MV-4-11 (cell line): Measurements from ENCODE around the gene INSM2.
A peak's percentile ranks its signal among the peaks of the same experiment; 100 is the strongest.

Source experiments
- DNase-seq: peaks from one replicate; lab custom pipeline; 2025; lab: John Stamatoyannopoulos, UW

INSM2 gene

GRCh38 chr14:35533357-35534207, at the start of gene INSM2:
Gene INSM2 (plus strand): TSS chr14:35534164. CDS start chr14:35534253, 89 bp downstream.
- DNase-seq = no peak

- DNase-seq = no peak
Observed at GRCh38 chr14:35492569-35493014, 41.4 kb upstream of the INSM2 start.

GRCh38 chr14:35495278-35495677, 38.7 kb upstream of the INSM2 start:
- no peak for DNase-seq

- no peak for DNase-seq
Observed at GRCh38 chr14:35499180-35499579, 34.8 kb upstream of the INSM2 start.

- no peak for DNase-seq
Observed at GRCh38 chr14:35503646-35504045, 30.3 kb upstream of the INSM2 start.

- no peak for DNase-seq
Observed at GRCh38 chr14:35504260-35504659, 29.7 kb upstream of the INSM2 start.

- no peak for DNase-seq
Observed at GRCh38 chr14:35506461-35506860, 27.5 kb upstream of the INSM2 start.

- no peak for DNase-seq
Observed at GRCh38 chr14:35506927-35507326, 27.0 kb upstream of the INSM2 start.

- DNase-seq = no peak
Observed at GRCh38 chr14:35509846-35510245, 24.1 kb upstream of the INSM2 start.

GRCh38 chr14:35512765-35513164, 21.2 kb upstream of the INSM2 start:
- no peak for DNase-seq

GRCh38 chr14:35515916-35516315, 18.0 kb upstream of the INSM2 start:
- DNase-seq = no peak

- DNase-seq = no peak
Observed at GRCh38 chr14:35519986-35520385, 14.0 kb upstream of the INSM2 start.

GRCh38 chr14:35525695-35526094, 8.3 kb upstream of the INSM2 start:
- DNase-seq = no peak

GRCh38 chr14:35526962-35527361, 7.0 kb upstream of the INSM2 start:
- no peak for DNase-seq

- DNase-seq = no peak
Observed at GRCh38 chr14:35531960-35532747, 1.8 kb upstream of the INSM2 start.

- DNase-seq = no peak
Observed at GRCh38 chr14:35532783-35533356, 1.1 kb upstream of the INSM2 start.

- peak; percentile 22 for DNase-seq
Observed at GRCh38 chr14:35534208-35534872, 376 bp downstream of the INSM2 start.

- peak; percentile 57 for DNase-seq
Observed at GRCh38 chr14:35534873-35535482, 1.0 kb downstream of the INSM2 start.

GRCh38 chr14:35535483-35536112, 1.6 kb downstream of the INSM2 start:
- no peak for DNase-seq

GRCh38 chr14:35539969-35540368, 6.0 kb downstream of the INSM2 start:
- DNase-seq = peak; percentile 51

GRCh38 chr14:35543006-35543405, 9.0 kb downstream of the INSM2 start:
- DNase-seq = no peak
